ENCODE measurements around the gene PSMA6.

Gene PSMA6

DNA sequence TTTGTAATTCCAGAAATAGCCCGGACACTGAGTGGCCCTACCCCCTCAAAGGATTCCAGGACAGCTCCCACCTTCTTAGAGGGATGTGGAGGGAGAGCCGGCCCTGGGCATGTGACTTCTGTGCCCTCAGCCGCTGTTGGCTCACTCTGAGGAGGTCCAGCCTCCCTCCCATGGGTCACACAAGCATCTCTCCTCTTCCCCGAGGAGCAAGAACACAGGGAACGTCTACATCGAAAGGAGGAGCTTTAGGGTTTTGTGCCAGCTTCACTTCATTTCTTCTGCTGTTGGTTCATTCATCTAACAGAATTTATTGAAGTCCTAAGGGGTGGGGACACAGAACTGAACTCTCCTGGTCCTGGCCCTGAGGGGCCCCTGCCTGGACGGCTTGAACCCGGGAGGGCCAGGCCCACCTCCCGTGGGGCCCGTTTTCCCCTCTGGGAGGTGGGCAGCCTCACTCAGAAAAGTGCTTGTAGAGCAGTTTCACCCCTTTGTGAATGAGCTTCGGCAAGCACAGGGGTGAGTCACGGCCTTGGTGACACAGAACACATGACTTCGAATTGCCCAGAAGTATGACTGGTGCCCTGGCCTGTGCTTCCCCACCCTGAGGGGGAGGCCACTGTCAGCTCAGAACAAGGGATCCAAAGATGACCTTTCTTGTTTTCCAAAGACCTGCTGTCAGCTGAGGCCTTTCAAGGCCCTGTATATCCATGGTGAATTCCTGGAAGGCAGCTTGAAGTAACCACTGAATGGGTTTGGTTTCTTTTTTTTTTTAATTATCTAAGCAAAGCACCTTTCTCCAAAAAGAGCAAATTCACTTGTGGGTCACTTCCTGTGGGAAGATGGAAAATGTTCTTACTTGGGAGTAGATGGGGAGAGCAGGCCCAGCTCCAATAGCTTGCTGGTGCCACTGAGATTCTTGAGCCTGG is 73.2 kb downstream of the PSMA6 start:
- no peak overlapping the region for H3K4me3 ChIP-seq (ENCODE audit: low read length)
- peak overlapping the region; percentile 63 for H3K56ac ChIP-seq (ENCODE audit: low read length)
- H2BK15ac ChIP-seq (replicated peaks; ENCODE audit: low read depth), result no peak overlapping the region
- no peak overlapping the region for H4K8ac ChIP-seq (ENCODE audit: low read depth, low read length)
- H2BK5ac ChIP-seq (ENCODE audit: low read length), result peak overlapping the region; percentile 37
- peak overlapping the region; percentile 62 for H3K18ac ChIP-seq (ENCODE audit: low read length)
- no peaks in the 10 kb centered on the region for H3K36me3 ChIP-seq (ENCODE audit: control insufficient read depth, insufficient read depth, low read length)
- no peak overlapping the region for H3K4me2 ChIP-seq (ENCODE audit: low read length)
- peak overlapping the region; percentile 83 for H2AK5ac ChIP-seq (ENCODE audit: low read length)
- peak; percentile 48 for DNase-seq
- H3K4ac ChIP-seq (ENCODE audit: low read depth, low read length), result peak overlapping the region; percentile 57
- H4K5ac ChIP-seq (ENCODE audit: low read length), result no peak overlapping the region
- no peaks in the 10 kb centered on the region for H3K79me1 ChIP-seq (ENCODE audit: low read length)
- no peak overlapping the region for H3K23ac ChIP-seq (ENCODE audit: low read length)
- H2BK120ac ChIP-seq (ENCODE audit: low read depth, low read length), result no peak overlapping the region
- no peak overlapping the region for H3K9ac ChIP-seq (ENCODE audit: low read length)
- peaks cover 12% of the 10 kb centered on the region for H3K4me1 ChIP-seq (ENCODE audit: control insufficient read depth, low read depth, low read length)
- no CpG with 5 or more reads among the region's 13 CpGs for WGBS (ENCODE audit: extremely low coverage, insufficient coverage, low lambda C conversion rate)
- no peaks in the 10 kb centered on the region for H3K27me3 ChIP-seq (ENCODE audit: insufficient read depth, low read length, poor library complexity)
- no peaks in the 10 kb centered on the region for H3K79me2 ChIP-seq (ENCODE audit: control insufficient read depth, insufficient read depth, low read length)
- no peak overlapping the region for H3K27ac ChIP-seq (ENCODE audit: low read depth, low read length)

DNA sequence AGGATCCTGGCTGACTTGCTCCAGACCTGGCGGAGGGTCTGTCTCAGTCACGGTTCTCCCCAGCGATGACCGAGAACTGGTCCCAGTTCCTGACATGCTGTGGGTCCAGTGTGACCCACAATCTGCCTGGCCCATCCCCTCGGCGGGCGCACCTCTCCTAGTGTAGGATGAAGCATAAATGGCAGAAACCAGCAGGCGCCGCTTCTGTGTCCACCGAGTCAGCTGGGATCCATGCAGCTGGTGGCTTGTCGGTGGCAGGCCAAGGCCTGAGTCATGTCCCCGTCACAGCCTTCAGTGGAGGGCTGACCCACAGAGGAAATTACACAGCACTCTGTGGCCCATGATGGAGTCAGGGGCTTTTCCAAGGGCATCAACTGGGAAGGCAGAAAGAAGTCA is 73.9 kb downstream of the PSMA6 start:
- Histone ChIP-seq H3K23ac (ENCODE audit: low read length) (no peak overlapping the region), H3K18ac (ENCODE audit: low read length) (peak overlapping the region; percentile 1), H3K79me1 (ENCODE audit: low read length) (no peaks in the 10 kb centered on the region), H2AK5ac (ENCODE audit: low read length) (peak overlapping the region; percentile 53), H3K4me1 (ENCODE audit: control insufficient read depth, low read depth, low read length) (peaks cover 12% of the 10 kb centered on the region), H2BK120ac (ENCODE audit: low read depth, low read length) (no peak overlapping the region), H2BK5ac (ENCODE audit: low read length) (no peak overlapping the region), H2BK15ac (replicated peaks; ENCODE audit: low read depth) (no peak overlapping the region), H4K5ac (ENCODE audit: low read length) (no peak overlapping the region), H3K79me2 (ENCODE audit: control insufficient read depth, insufficient read depth, low read length) (no peaks in the 10 kb centered on the region), H3K4me2 (ENCODE audit: low read length) (no peak overlapping the region), H3K56ac (ENCODE audit: low read length) (no peak overlapping the region), H3K36me3 (ENCODE audit: control insufficient read depth, insufficient read depth, low read length) (no peaks in the 10 kb centered on the region), H3K9ac (ENCODE audit: low read length) (no peak overlapping the region), H3K27ac (ENCODE audit: low read depth, low read length) (no peak overlapping the region), H3K4me3 (ENCODE audit: low read length) (no peak overlapping the region), H3K4ac (ENCODE audit: low read depth, low read length) (peak overlapping the region; percentile 58), H3K27me3 (ENCODE audit: insufficient read depth, low read length, poor library complexity) (no peaks in the 10 kb centered on the region), H4K8ac (ENCODE audit: low read depth, low read length) (no peak overlapping the region)
- no CpG with 5 or more reads among the region's 12 CpGs for WGBS (ENCODE audit: extremely low coverage, insufficient coverage, low lambda C conversion rate)
- DNase-seq, result no peak

- no peak overlapping the region for H3K4me2 ChIP-seq (ENCODE audit: low read length)
- no peak overlapping the region for H4K5ac ChIP-seq (ENCODE audit: low read length)
- H3K4me1 ChIP-seq (ENCODE audit: control insufficient read depth, low read depth, low read length), result peaks cover 12% of the 10 kb centered on the region
- H2AK5ac ChIP-seq (ENCODE audit: low read length), result peak overlapping the region; percentile 90
- H3K9ac ChIP-seq (ENCODE audit: low read length), result peak overlapping the region; percentile 43
- H3K27me3 ChIP-seq (ENCODE audit: insufficient read depth, low read length, poor library complexity), result no peaks in the 10 kb centered on the region
- H4K8ac ChIP-seq (ENCODE audit: low read depth, low read length), result no peak overlapping the region
- peak overlapping the region; percentile 76 for H2BK5ac ChIP-seq (ENCODE audit: low read length)
- no peak overlapping the region for H2BK120ac ChIP-seq (ENCODE audit: low read depth, low read length)
- H3K18ac ChIP-seq (ENCODE audit: low read length), result peak overlapping the region; percentile 42
- H3K36me3 ChIP-seq (ENCODE audit: control insufficient read depth, insufficient read depth, low read length), result no peaks in the 10 kb centered on the region
- peak overlapping the region; percentile 98 for H3K4ac ChIP-seq (ENCODE audit: low read depth, low read length)
- no peaks in the 10 kb centered on the region for H3K79me1 ChIP-seq (ENCODE audit: low read length)
- H3K27ac ChIP-seq (ENCODE audit: low read depth, low read length), result peak overlapping the region; percentile 52
- H3K23ac ChIP-seq (ENCODE audit: low read length), result no peak overlapping the region
- WGBS (ENCODE audit: extremely low coverage, insufficient coverage, low lambda C conversion rate), result no CpG with 5 or more reads among the region's 8 CpGs
- no peak overlapping the region for H3K4me3 ChIP-seq (ENCODE audit: low read length)
- DNase-seq, result no peak
- H3K79me2 ChIP-seq (ENCODE audit: control insufficient read depth, insufficient read depth, low read length), result no peaks in the 10 kb centered on the region
- peak overlapping the region; percentile 84 for H3K56ac ChIP-seq (ENCODE audit: low read length)
- no peak overlapping the region for H2BK15ac ChIP-seq (replicated peaks; ENCODE audit: low read depth)
These were observed 74.4 kb downstream of the PSMA6 start for GRCh38 chr14:35366521-35366976.

DNA sequence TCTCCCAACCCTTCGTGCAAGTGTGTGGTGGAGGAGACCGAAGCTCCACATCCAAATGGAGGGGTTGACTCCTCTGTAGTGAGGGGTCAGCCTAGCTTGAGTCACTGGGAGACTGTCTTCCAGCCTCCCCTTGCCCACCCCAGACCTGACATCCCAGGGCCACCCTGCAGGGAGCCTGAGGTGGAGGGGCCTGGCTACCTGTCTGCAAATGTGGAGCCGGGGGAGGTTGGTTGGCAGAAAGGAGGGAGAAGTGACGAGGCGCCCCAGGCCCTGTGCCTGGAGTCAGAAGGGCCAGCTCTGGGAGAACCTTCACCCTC is 74.8 kb downstream of the PSMA6 start:
- Histone ChIP-seq H4K5ac (ENCODE audit: low read length) (no peak overlapping the region), H3K18ac (ENCODE audit: low read length) (peak overlapping the region; percentile 42), H3K79me1 (ENCODE audit: low read length) (no peaks in the 10 kb centered on the region), H3K4me2 (ENCODE audit: low read length) (no peak overlapping the region), H3K79me2 (ENCODE audit: control insufficient read depth, insufficient read depth, low read length) (no peaks in the 10 kb centered on the region), H2BK15ac (replicated peaks; ENCODE audit: low read depth) (no peak overlapping the region), H3K36me3 (ENCODE audit: control insufficient read depth, insufficient read depth, low read length) (no peaks in the 10 kb centered on the region), H2BK5ac (ENCODE audit: low read length) (peak overlapping the region; percentile 76), H3K27ac (ENCODE audit: low read depth, low read length) (peak overlapping the region; percentile 52), H2BK120ac (ENCODE audit: low read depth, low read length) (peak overlapping the region; percentile 51), H3K56ac (ENCODE audit: low read length) (peak overlapping the region; percentile 84), H4K8ac (ENCODE audit: low read depth, low read length) (no peak overlapping the region), H3K4ac (ENCODE audit: low read depth, low read length) (peak overlapping the region; percentile 98), H3K4me1 (ENCODE audit: control insufficient read depth, low read depth, low read length) (peaks cover 12% of the 10 kb centered on the region), H3K9ac (ENCODE audit: low read length) (peak overlapping the region; percentile 43), H2AK5ac (ENCODE audit: low read length) (peak overlapping the region; percentile 90), H3K23ac (ENCODE audit: low read length) (no peak overlapping the region), H3K27me3 (ENCODE audit: insufficient read depth, low read length, poor library complexity) (no peaks in the 10 kb centered on the region), H3K4me3 (ENCODE audit: low read length) (no peak overlapping the region)
- DNase-seq, result no peak
- no CpG with 5 or more reads among the region's 5 CpGs for WGBS (ENCODE audit: extremely low coverage, insufficient coverage, low lambda C conversion rate)
